Upper lobe of right lung (tissue), 1 donor: Measurements from ENCODE around the gene SCN1B. TPM values are rescaled to one million over a fixed set of nuclear protein-coding genes. Genes with fewer than 3 reads are reported as not detected.

Source experiments
- ATAC-seq: fragments of 200-7000 bp; cut with Tn5 transposase; one replicate; pipeline ENCODE4 v1.9.1; 2020; ENCODE audit warnings: mild to moderate bottlenecking, moderate library complexity
- DNase-seq: peaks from one replicate; pipeline ENCODE4 v3.0.0-alpha.2; 2020
- H3K27ac ChIP-seq: fragments of 200-600 bp; one replicate; pipeline ENCODE4 v1.8.0; 2022
- H3K27me3 ChIP-seq: fragments of 200-600 bp; one replicate; pipeline ENCODE4 v1.8.0; 2022; ENCODE audit warnings: mild to moderate bottlenecking
- H3K36me3 ChIP-seq: fragments of 200-600 bp; one replicate; pipeline ENCODE4 v1.8.0; 2022
- H3K4me1 ChIP-seq: fragments of 200-600 bp; one replicate; pipeline ENCODE4 v1.8.0; 2022
- H3K4me3 ChIP-seq: fragments of 200-600 bp; one replicate; pipeline ENCODE4 v1.8.0; 2022; ENCODE audit warnings: mild to moderate bottlenecking
- H3K9me3 ChIP-seq: fragments of 200-600 bp; one replicate; pipeline ENCODE4 v1.8.0; 2022
- CTCF ChIP-seq: fragments of 200-600 bp; IDR thresholded peaks from one replicate; pipeline ENCODE4 v1.8.0; 2022; ENCODE audit warnings: antibody characterized with exemption
- intact Hi-C: fragments of 100-400 bp; cut with DNase I; formaldehyde crosslinking; loops from one replicate; pipeline ENCODE4 v1.11.0; 2022
- total RNA-seq: library from RNA; stranded (reverse); fragmentation: NEBNext Ultra II Directional; extraction: Animal tissue kit (Norgen Biotek cat#: 25700); gene quantifications from one replicate; pipeline ENCODE4 v1.2.1, GENCODE V29; 2021
- donor health status: DM: no; HTN: yes; CAD: no; lungs with severe emphysema.

SCN1B gene
- total RNA-seq, 1 donor from 2014 or later, result 8.7 TPM

GRCh38 chr19:35077411-35078223, 47.3 kb downstream of the SCN1B start:
- ATAC-seq (no peak), DNase-seq (no peak)
- H3K4me3 ChIP-seq, result no peak overlapping the region
- TF ChIP-seq CTCF, result no peak
- H3K27ac ChIP-seq, result no peak overlapping the region
- intact Hi-C loops, result no loop called here
- no peaks in the 10 kb centered on the region for H3K27me3 ChIP-seq
- no peaks in the 10 kb centered on the region for H3K4me1 ChIP-seq
- H3K36me3 ChIP-seq, result no peaks in the 10 kb centered on the region
- no peaks in the 10 kb centered on the region for H3K9me3 ChIP-seq

GRCh38 chr19:35079826-35080225, 49.6 kb downstream of the SCN1B start:
- no peak overlapping the region for H3K4me3 ChIP-seq
- ATAC-seq (no peak), DNase-seq (no peak)
- H3K4me1 ChIP-seq, result no peaks in the 10 kb centered on the region
- H3K27me3 ChIP-seq, result no peaks in the 10 kb centered on the region
- H3K36me3 ChIP-seq, result no peaks in the 10 kb centered on the region
- TF ChIP-seq CTCF, result no peak
- no peak overlapping the region for H3K27ac ChIP-seq
- H3K9me3 ChIP-seq, result no peaks in the 10 kb centered on the region
- intact Hi-C loops, result no loop called here

GRCh38 chr19:35080613-35081170, 50.4 kb downstream of the SCN1B start:
- Histone ChIP-seq H3K36me3 (no peaks in the 10 kb centered on the region), H3K27me3 (no peaks in the 10 kb centered on the region), H3K4me1 (no peaks in the 10 kb centered on the region), H3K4me3 (no peak overlapping the region), H3K9me3 (no peaks in the 10 kb centered on the region), H3K27ac (no peak overlapping the region)
- no peak for ATAC-seq
- no peak for TF ChIP-seq CTCF
- intact Hi-C loops, result no loop called here
- no peak for DNase-seq

GRCh38 chr19:35081201-35081600, 50.9 kb downstream of the SCN1B start:
- TF ChIP-seq CTCF, result no peak
- no peaks in the 10 kb centered on the region for H3K4me1 ChIP-seq
- no peak overlapping the region for H3K4me3 ChIP-seq
- no peaks in the 10 kb centered on the region for H3K27me3 ChIP-seq
- intact Hi-C loops, result no loop called here
- H3K9me3 ChIP-seq, result no peaks in the 10 kb centered on the region
- H3K36me3 ChIP-seq, result no peaks in the 10 kb centered on the region
- H3K27ac ChIP-seq, result no peak overlapping the region
- ATAC-seq, result no peak
- DNase-seq, result no peak

- Histone ChIP-seq H3K9me3 (no peaks in the 10 kb centered on the region), H3K36me3 (no peaks in the 10 kb centered on the region), H3K27ac (no peak overlapping the region), H3K27me3 (no peaks in the 10 kb centered on the region), H3K4me1 (no peaks in the 10 kb centered on the region), H3K4me3 (no peak overlapping the region)
- intact Hi-C loops, result no loop called here
- TF ChIP-seq CTCF, result no peak
- no peak for DNase-seq
- no peak for ATAC-seq
Measured at GRCh38 chr19:35083691-35084508, 53.6 kb downstream of the SCN1B start.
